ENCODE data around the gene LTB4R2. TPM values are rescaled to one million over a fixed set of nuclear protein-coding genes. Genes with fewer than 3 reads are reported as not detected.
A peak's percentile ranks its signal among the peaks of the same experiment; 100 is the strongest.

Gene LTB4R2
- total RNA-seq, 2 donors from 2014 or later, result 0.98 to 1.4 TPM

DNA sequence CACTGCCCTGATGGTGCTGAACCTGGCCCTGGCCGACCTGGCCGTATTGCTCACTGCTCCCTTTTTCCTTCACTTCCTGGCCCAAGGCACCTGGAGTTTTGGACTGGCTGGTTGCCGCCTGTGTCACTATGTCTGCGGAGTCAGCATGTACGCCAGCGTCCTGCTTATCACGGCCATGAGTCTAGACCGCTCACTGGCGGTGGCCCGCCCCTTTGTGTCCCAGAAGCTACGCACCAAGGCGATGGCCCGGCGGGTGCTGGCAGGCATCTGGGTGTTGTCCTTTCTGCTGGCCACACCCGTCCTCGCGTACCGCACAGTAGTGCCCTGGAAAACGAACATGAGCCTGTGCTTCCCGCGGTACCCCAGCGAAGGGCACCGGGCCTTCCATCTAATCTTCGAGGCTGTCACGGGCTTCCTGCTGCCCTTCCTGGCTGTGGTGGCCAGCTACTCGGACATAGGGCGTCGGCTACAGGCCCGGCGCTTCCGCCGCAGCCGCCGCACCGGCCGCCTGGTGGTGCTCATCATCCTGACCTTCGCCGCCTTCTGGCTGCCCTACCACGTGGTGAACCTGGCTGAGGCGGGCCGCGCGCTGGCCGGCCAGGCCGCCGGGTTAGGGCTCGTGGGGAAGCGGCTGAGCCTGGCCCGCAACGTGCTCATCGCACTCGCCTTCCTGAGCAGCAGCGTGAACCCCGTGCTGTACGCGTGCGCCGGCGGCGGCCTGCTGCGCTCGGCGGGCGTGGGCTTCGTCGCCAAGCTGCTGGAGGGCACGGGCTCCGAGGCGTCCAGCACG lies 6.1 kb downstream of the LTB4R2 start:
- H3K27ac ChIP-seq, result peak overlapping the region; percentile 18 to 48
- H3K36me3 ChIP-seq, result no peaks in the 10 kb centered on the region
- H3K4me1 ChIP-seq, result peaks cover 0 to 61% of the 10 kb centered on the region in 2 donors
- no peaks in the 10 kb centered on the region for H3K9me3 ChIP-seq
- H3K27me3 ChIP-seq, result no peaks in the 10 kb centered on the region
- peak overlapping the region in 1 of 2 donors; percentile 16 for H3K4me3 ChIP-seq
- DNase-seq (ENCODE audit: low spot score), result no peak
- TF ChIP-seq, protein P1, sequence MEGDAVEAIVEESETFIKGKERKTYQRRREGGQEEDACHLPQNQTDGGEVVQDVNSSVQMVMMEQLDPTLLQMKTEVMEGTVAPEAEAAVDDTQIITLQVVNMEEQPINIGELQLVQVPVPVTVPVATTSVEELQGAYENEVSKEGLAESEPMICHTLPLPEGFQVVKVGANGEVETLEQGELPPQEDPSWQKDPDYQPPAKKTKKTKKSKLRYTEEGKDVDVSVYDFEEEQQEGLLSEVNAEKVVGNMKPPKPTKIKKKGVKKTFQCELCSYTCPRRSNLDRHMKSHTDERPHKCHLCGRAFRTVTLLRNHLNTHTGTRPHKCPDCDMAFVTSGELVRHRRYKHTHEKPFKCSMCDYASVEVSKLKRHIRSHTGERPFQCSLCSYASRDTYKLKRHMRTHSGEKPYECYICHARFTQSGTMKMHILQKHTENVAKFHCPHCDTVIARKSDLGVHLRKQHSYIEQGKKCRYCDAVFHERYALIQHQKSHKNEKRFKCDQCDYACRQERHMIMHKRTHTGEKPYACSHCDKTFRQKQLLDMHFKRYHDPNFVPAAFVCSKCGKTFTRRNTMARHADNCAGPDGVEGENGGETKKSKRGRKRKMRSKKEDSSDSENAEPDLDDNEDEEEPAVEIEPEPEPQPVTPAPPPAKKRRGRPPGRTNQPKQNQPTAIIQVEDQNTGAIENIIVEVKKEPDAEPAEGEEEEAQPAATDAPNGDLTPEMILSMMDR (IDR thresholded peaks at IDR 0.05), result peak in 1 of 2 donors; percentile 53

DNA sequence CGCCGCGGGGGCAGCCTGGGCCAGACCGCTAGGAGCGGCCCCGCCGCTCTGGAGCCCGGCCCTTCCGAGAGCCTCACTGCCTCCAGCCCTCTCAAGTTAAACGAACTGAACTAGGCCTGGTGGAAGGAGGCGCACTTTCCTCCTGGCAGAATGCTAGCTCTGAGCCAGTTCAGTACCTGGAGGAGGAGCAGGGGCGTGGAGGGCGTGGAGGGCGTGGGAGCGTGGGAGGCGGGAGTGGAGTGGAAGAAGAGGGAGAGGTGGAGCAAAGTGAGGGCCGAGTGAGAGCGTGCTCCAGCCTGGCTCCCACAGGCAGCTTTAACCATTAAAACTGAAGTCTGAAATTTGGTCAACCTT lies 6.6 kb downstream of the LTB4R2 start:
- Histone ChIP-seq H3K9me3 (no peaks in the 10 kb centered on the region), H3K4me3 (peak overlapping the region in 1 of 2 donors; percentile 16), H3K36me3 (no peaks in the 10 kb centered on the region), H3K4me1 (peaks cover 0 to 55% of the 10 kb centered on the region in 2 donors), H3K27ac (peak overlapping the region; percentile 18 to 48), H3K27me3 (no peaks in the 10 kb centered on the region)
- TF ChIP-seq, protein P1 (IDR thresholded peaks at IDR 0.05), result no peak
- no peak for DNase-seq (ENCODE audit: low spot score)

DNA sequence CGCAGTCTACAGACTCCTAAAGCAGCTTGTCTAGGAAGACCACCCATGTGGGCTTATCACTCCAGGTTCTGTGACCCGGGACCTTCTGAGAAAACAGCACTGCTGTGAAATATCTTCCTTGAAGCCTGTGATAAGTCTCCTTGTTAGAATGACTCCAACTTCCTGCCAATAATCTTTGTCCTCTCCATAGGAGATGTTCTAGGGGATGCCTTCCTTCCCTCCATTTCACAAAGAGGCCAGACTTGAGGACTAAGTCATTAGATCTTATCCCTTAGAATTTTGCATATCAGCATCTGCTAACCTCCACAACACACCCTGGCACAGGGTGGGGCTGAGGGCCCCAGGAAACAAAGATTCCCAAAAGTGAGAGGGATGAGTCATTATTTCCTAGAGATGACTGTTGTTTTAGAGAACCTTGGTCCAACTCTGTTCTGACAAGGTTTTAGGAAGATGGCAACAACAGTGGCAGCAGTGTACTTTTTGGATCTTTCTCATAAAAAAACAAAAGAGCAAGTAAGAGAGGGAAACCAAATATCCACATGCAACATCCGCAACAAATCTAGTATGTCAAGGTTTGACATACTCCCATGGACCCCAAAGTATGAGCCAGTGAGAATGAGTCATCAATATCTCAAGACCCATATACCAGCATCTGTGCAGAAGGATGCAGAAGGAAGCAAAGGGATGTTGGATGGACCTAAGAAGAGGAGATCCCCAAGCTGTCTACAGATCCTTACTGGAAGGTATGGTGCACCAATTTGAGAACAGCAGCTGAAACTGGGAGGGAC lies 7.4 kb downstream of the LTB4R2 start:
- no peak for DNase-seq (ENCODE audit: low spot score)
- Histone ChIP-seq H3K4me1 (peaks cover 0 to 47% of the 10 kb centered on the region in 2 donors), H3K9me3 (no peaks in the 10 kb centered on the region), H3K36me3 (no peaks in the 10 kb centered on the region), H3K27me3 (no peaks in the 10 kb centered on the region), H3K4me3 (no peak overlapping the region), H3K27ac (no peak overlapping the region)
- TF ChIP-seq, protein P1 (IDR thresholded peaks at IDR 0.05), result no peak

DNA sequence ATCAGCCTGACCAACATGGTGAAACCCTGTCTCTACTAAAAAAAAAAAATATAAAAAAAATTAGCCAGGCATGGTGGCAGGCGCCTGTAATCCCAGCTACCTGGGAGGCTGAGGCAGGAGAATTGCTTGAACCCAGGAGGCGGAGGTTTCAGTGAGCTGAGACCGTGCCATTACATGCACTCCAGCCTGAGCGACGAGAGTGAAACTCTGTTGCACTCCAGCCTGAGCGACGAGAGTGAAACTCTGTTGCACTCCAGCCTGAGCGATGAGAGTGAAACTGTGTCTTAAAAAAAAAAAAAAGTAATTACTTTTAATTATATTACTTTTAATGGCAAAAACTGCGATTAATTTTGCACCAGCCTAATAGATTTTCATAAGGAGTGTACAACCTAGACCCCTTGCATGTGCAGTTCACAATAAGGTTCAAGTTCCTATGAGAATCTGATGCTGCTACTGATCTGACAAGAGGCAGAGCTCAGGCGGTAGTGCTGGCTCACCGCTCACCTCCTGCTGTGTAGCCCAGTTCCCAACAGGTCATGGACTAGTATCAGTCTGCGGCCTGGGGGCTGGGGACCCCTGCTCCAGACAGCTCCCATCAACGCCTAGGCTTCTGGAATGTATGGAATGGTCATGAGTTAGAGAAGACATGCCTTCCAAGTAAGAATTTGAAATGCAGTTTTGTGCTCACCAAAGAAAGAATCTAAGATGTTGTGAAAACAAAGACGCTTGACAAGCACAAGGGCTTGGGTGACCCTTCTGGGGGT lies 11.5 kb downstream of the LTB4R2 start:
- DNase-seq (ENCODE audit: low spot score), result no peak
- TF ChIP-seq, protein P1 (IDR thresholded peaks at IDR 0.05), result no peak
- Histone ChIP-seq H3K27me3 (no peaks in the 10 kb centered on the region), H3K4me3 (no peak overlapping the region), H3K27ac (no peak overlapping the region), H3K4me1 (peaks cover 0 to 10% of the 10 kb centered on the region in 2 donors), H3K36me3 (no peaks in the 10 kb centered on the region), H3K9me3 (no peaks in the 10 kb centered on the region)

DNA sequence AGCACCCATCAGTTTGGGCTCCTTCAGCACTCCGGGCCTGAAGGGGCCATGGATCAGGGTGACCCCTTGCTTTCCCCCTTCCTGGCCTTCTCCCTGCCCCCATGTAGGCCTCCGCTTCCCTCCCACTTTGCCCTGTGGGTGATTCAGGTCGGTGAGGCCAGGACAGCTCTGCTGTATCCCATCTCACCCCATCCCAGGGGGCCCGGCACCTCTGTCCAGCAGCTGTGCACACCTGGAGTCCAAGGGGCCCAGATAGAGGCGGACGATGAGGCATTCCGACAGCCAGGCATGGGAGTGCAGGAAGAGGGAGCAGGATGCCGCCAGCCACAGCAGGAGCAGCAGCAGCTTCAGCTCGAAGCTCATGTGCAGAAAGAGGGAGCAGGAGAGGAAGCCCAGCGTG lies 12.7 kb downstream of the LTB4R2 start:
- DNase-seq (ENCODE audit: low spot score), result no peak
- H3K4me1 ChIP-seq, result no peaks in the 10 kb centered on the region
- no peaks in the 10 kb centered on the region for H3K9me3 ChIP-seq
- H3K36me3 ChIP-seq, result no peaks in the 10 kb centered on the region
- TF ChIP-seq, protein P1 (IDR thresholded peaks at IDR 0.05), result no peak
- no peak overlapping the region for H3K4me3 ChIP-seq
- H3K27ac ChIP-seq, result no peak overlapping the region
- H3K27me3 ChIP-seq, result no peaks in the 10 kb centered on the region

Measured in right atrium auricular region (tissue), 2 donors.